ENCODE measurements around the gene ARX.

The ARX gene

DNA sequence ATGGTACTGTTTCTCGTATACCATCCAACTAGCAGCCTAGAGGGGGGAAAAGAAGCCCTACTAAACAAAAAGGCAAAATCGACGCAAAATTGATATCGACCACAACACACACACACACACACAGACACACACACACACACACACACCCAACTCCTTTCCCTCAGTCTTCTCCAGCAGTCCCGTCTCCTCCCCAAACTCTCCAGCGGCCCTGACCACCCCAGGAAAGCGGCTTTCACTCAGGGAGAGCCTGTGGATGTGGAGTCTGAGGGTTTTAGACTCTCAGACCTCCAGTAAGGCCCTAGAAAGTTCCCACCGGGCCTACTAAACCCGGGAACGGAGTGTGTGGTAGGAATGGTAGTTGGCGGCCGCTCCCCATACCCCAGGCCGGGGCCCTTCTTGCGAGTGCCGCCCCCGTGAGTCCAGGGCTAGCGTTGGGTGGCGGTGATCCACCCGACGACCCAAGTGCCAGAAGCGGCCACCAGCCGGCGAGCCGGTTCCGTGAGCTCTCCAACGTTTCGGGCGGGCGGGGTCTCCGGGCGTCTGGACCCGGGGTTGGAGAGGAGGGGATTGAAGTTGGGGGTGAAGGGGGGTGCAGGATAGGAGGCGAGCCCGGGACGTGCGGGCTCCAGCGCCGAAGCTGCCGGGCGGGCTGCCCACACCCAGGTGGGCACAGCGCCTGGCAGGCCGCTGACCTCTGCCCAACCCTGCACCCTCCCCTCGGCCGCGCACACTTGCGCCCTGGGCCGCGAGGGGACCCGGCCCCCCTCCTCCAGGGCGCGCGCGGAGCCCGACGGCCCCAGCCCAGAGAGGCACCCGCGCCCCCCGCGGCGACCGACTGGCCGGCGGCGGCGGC is 13.7 kb downstream of the ARX start:
- no peak for DNase-seq (ENCODE audit: low read depth)

DNA sequence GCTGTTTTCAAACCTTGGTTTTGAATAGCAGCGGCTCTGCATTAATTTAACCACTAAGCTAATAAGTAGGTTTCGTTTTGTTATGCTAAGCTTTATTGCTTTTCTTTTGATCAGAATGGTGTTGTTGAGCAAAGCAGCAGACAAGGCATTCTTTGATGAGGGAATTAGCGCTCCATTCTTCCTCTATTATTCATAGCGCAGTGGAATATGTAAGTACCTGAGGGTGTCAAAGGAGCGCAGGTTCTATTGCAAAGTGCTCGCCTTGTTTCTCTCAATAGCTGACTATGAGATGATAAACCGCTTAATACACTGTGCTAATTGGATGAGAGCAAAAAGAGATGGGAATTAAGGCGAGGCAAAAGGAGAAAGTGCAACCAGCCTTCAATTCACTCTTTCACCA is 16.3 kb downstream of the ARX start:
- DNase-seq (ENCODE audit: low read depth) = no peak

DNA sequence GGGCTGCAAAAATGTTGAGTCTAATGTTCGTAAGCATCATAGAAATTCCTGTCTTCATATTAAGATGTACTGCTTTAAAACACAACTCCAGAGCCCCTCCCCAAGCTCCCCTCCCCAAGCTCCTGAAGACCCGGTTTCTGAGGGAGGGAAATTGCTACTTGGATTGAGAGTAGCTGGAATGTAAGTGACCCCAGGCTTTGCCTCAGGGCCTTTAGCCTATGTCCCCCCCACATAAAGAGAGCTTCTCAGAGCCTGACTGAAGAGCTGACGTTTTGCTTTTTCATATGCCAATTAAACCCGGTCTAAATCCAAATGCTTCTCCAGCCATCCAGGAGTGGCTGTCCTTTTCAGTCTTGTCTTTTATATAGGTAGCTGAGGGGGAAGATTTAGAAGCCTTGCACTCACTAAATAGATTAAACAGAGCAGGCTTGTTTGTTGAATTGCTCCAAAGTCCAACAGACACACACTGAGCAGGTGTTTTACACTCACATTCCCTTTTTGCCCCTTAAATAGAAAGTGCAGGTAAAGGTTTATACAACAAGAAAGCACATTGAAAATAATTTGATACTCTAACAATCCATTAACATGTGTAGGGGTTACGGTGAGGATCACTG is 19.6 kb downstream of the ARX start:
- DNase-seq (ENCODE audit: low read depth) = no peak

DNA sequence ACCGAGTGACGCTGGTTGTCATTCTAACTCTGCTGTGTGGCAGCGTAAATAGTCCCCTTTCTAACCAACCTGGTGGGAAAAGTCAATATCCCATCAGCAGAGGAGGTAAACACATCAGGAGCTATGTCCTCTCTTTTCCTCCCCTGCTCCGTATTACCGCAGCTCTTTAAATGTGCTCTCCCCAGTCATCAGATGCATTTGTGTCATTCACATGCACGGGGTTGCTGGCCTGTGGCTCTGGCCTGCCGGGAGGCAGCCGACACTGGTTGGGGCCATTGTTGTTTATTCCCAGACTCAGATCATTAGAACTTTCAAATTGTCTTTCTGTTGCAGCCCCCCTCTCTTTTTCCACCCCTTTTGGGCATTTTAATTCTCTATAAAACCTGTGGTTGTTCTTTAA is 21.9 kb downstream of the ARX start:
- no peak for DNase-seq (ENCODE audit: low read depth)

DNA sequence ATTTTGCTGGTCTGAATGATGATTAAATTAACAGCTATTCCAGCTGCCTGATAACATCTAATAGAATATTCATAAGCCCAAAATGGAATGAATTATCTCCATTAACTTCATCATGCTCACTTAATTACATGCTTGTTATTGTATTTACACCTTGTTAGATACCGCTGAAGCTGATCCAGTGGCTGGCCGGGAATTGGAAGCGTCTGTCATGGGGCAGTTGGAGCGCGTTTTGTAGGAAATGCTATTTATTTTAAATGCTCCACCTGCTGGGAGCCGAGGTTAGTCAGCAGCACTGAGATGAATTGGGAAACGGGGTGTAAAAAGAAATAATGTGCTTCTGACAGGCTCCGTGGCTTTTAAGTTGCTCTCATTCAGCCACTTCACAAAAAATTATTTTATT is 25.2 kb downstream of the ARX start:
- DNase-seq (ENCODE audit: low read depth) = no peak

DNA sequence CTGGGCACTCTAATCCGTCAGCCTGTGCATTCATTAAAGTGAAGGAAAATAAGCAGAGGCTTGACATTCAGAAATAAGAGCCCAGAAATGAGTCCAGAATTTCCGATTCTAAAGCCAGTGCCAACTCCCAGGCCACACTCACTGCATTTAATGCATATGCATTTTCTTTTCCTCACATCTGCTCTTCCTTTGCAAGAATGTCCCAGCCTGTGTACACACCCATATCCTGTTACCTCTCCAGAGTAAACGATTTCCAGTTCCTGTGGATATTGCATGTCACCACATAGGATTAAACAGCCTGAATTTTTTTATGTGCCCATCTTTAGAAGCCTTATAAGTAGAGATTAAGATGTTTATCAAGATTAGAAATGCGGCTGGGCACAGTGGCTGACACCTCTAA is 27.5 kb downstream of the ARX start:
- DNase-seq (ENCODE audit: low read depth) = no peak

DNA sequence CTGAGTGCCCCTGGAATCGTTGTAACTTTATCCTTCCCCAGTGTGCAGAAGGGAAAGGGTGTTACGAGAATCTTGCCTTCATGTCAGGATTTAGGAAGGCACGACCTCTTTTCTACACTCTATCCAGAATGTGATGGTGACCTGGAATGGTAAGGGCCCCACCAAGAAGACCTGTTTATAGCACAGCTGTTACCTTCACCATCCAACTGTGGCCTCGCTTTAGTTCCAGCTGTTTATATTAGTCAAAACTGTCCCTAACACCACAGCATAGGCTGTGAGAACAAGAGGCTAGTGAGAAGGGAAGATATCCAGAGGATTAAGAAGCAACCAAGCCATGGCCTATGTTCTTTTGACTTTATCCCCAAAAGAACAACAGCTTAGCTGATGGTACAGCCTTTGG is 28.0 kb downstream of the ARX start:
- no peak for DNase-seq (ENCODE audit: low read depth)

DNA sequence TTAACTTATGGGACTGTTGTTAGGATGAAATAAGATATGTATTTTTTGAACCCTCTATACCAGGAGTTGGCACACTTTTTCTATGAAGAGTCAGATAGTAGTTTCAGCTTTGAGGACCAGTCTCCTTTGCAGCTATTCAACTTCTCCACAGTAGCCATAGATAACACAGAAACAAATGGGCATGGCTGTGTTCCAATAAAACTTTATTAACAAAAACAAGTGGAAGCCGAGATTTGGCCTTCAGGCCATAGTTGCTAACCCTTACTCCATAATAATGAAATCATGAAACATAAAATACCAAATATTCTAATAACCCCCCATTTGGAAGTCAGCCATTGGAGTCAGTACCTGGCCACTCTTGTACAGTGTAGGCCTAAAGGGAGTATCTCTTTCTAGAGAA is 30.6 kb downstream of the ARX start:
- DNase-seq (ENCODE audit: low read depth) = no peak

DNA sequence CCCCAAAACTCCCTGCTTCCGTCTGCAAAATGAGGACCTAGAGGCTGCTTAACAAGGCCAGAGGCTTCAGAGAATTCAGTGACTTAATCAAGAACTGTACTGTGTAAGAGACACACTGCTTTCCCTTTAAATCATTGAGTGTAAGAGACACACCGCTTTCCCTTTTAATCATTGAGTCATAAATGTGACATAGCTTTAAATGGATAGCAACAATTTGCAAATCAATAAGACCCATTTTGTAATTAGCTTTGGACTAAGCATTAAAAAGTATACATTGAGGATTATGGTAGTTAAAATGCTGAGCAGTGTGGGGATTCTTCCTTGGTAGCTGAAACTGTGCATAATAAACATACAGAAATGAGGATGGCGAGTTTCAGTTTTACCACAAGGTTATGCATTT is 31.8 kb downstream of the ARX start:
- no peak for DNase-seq (ENCODE audit: low read depth)

DNA sequence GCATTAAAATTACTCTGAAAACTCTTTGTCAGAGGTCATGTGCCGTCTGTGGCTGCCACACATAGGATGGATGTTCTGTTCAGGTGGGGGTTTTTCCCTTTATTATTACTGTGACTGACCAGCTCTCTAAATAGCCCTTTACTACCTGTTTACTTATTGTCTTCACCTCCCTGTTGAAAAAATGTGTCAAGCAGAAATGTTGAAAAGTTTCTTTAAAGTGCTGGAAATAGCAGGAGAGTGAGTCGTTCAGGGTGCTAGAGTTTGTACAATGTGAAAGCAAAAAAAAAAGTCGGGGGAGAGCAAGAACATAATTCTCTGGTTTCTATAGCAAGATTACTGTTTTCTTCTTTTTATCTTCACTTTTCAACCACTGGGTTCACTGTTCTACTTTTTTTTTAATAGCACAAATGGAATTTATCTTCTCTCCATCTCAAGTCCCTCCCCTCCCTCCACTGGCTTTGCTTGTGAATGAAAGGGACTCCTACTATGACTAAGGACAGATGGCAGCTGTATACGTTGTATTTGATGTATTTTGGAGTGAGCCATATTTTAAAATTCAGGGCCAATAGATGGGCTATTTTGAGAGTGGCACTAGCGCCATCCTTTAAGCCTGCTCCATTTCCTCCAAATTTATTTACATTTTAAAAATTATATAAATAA is 33.3 kb downstream of the ARX start:
- DNase-seq (ENCODE audit: low read depth) = no peak

DNA sequence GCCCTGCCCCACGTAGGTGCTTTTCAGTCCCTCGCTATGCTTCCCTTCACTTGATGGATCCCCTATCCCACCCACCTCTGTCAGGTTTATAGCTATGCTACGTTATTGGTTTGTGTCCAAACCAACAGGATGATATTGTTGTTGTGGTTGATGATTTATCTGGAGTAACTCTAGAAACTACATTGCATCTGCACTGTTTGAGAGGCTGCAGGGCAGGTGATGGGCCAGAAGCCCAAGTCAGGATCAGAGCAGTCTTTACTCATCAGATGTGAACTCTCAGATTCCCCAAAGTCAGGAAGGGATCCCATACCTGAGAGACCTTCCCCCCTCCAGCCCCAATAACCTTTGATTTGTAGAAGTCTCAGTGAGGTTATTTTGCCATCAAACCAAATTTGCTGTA is 34.7 kb downstream of the ARX start:
- no peak for DNase-seq (ENCODE audit: low read depth)

DNA sequence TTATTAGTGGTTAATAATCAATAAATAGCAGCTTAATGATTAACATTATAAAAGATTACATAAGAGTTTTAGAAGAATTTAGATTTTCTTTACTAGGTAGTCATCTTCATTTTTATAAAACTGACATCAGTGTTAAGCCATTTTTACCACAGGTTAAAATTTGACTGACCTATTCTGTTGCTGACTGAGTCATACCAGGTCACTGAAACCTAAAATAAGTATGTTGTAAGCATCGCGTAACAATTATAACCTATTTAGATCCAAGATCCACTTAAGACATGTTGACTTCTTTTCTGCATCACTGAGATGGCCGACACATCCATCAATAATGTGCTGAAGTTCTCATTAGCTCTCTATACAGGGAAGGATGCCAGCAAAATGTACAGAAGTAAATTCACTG is 36.7 kb downstream of the ARX start:
- DNase-seq (ENCODE audit: low read depth) = no peak

DNA sequence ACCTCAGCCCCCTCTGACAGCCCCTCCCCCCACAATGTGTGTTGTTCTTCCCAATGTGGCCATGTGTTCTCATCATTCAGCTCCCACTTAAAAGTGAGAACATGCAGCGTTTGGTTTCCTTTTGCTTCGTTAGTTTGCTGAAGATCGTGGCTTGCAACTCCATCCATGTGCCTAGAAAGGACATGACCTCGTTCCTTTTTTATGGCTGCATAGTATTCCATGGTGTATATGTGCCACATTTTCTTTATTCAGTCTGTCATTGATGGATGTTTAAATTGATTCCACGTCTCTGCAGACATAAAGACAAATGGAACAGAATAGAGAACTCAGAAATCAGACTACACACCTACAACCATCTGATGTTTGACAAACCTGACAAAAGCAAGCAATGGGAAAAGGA is 46.0 kb downstream of the ARX start:
- DNase-seq (ENCODE audit: low read depth) = no peak

DNA sequence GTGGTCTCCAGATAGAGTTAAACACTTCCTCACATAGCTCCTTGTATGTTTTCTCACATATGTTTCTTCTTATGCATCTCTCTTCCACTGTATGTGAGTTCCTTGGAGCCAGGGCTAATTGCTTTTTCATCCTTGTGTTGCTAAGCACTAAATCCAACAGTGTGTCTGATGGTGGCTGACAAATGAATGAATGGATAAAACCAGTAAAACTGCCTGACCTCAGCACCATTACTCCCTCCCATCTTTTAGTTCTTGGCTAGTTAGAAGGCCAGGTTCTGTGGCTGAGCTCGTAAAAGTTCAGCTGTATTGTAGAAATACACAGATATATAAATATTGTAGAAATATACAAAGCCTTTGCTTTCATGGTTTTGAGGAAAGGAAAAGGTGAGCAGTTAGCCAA is 50.4 kb downstream of the ARX start:
- no peak for DNase-seq (ENCODE audit: low read depth)

DNA sequence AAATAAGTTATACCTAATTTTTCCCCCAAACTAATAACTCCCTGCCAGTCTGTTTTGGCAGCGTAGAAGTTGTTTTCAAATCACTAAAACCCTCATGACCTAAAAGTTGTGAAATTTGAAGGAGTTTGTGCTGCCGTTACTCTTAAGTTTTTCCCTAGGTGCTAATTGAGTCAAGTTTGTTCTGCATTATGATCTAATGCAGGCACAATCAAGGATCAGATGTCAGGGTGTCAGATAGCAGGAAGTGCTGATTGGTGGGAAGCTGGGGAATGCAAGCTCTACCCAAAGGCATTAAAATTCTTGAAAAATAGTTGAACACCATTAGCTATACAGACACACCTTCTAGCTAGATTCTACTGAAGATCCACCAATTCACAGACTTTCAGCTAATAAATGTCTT is 51.9 kb downstream of the ARX start:
- DNase-seq (ENCODE audit: low read depth) = no peak

DNA sequence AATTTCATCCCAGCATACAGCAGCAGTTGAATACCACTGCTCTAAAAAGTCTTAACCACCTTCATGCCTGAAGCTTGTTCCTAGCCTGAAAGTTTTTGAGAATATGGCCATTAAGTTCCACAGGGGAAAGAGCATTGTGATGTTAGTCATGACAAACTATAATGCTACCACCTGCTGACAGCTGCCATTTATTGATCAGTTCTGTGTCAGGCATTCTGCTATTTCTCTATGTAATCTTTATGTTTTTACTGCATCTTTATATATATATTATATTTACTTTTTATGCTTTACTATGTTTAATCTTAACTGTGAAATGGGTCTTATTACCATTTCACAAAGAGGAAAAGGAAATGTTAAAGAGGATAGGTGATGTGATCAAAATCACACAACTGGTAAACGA is 54.0 kb downstream of the ARX start:
- no peak for DNase-seq (ENCODE audit: low read depth)

DNA sequence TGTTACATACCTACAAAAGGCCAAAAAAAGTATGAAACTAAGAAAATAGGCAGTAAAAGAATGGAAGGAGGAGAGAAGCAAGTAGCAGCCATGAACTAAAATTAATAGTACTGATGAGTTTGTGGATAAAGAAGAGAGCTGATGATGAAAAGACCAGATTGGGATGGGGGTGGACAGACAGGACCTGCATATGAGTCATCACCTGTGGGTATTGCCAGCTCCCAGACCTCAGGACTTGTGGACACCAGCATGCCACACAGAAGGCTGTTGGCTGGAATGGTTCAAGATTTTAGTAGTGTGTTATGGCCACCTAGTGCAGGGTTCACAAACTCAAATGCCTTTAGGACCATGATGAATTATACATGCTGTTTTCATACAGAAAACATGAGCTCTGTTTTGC is 58.9 kb downstream of the ARX start:
- DNase-seq (ENCODE audit: low read depth) = no peak

DNA sequence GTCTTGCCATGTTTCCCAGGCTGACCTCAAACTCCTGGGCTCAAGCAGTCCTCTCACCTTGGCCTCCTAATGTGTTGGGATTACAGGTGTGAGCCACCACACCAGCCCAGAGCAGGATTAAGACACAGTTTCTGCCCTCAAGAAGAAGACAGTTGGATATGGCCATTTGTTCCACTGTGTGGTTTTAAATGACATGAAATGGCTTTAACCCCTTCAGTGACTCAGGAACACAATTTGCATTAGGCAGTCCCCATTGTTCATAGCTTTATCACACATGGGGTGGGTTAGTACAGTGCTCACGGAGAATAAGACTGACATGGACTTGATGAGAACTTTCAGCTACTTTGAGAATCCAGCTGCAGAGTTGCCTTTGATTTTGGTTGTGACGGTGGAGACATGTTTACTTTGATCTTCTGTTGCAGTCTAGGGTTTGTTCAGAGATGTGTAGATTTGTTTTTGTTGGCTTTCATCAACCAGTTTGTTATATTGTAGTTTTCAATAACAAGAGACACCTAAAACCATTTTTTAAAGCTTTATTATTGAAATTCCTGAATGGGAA is 60.3 kb downstream of the ARX start:
- DNase-seq (ENCODE audit: low read depth) = no peak

DNA sequence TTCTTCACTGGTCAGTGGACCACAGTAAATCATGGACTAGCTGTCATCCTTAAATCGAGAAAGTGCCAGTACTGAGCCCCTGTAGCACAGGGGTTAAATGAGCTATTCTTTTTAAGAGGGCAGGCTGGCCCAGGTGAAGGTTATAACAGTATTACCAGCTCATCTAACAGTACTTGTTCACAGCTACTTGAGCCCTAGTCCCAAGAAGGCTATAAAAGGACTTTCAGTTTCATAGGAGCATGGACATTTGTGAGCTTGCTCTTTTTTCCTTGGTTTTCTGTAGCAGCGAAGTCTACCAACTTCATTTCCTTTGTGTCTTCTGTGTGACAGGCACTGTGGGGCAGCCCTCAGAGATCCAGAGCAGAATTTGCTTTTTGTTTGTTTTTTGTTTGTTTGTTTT is 61.0 kb downstream of the ARX start:
- DNase-seq (ENCODE audit: low read depth) = no peak

Data from fibroblast of the conjunctiva (primary cell).